Cardiac muscle cell (in vitro differentiated cells and primary cell): ENCODE measurements around the gene CITED1. TPM values are rescaled to one million over a fixed set of nuclear protein-coding genes. Genes with fewer than 3 reads are reported as not detected.
"Not testable (repeated sequence)": the region's sequence is repeated elsewhere in the genome, so short reads cannot be mapped to it uniquely, and the experiment has no call there.

Experiments
- DNase-seq, 2 donors: peaks; one replicate each; pipeline versions ENCODE4 v3.0.0 to v3.0.0-alpha.2; 2010 to 2017; ENCODE audit warnings: low read depth in 1 of 2, low spot score in 1 of 2
- H3K27ac ChIP-seq: fragments of 200-600 bp; sonication (generic); 2 replicates; pipeline ENCODE4 v1.5.1; 2016
- H3K27me3 ChIP-seq: fragments of 200-600 bp; sonication (generic); 2 replicates; pipeline ENCODE4 v1.6.0; 2016; ENCODE audit warnings: control low read depth
- H3K36me3 ChIP-seq: fragments of 200-600 bp; sonication (generic); 2 replicates; pipeline ENCODE4 v1.5.1; 2016; ENCODE audit warnings: control low read depth
- H3K4me1 ChIP-seq: fragments of 200-600 bp; sonication (generic); 2 replicates; pipeline ENCODE4 v1.8.1; 2017; ENCODE audit warnings: low read depth, mild to moderate bottlenecking, mixed run types
- H3K4me3 ChIP-seq: fragments of 200-600 bp; sonication (generic); 2 replicates; pipeline ENCODE4 v1.5.1; 2016; ENCODE audit warnings: mild to moderate bottlenecking
- H3K9me3 ChIP-seq: fragments of 200-600 bp; sonication (generic); 2 replicates; pipeline ENCODE4 v1.5.1; 2017; ENCODE audit warnings: low read depth, mild to moderate bottlenecking, control low read depth
- CTCF ChIP-seq: IDR thresholded peaks from 2 replicates; pipeline ENCODE4 v1.5.1; 2012; ENCODE audit warnings: low read depth, mild to moderate bottlenecking, low read length
- polyA plus RNA-seq: library from polyadenylated mRNA; unstranded; fragments of >200 nt; fragmentation: Nextera tagmentation; extraction: Ambion mirVana; gene quantifications from 2 replicates; pipeline ENCODE4 v1.2.1, GENCODE V29; 2016
- total RNA-seq: library from RNA; depleted of rRNA; stranded (reverse); fragments of >200 nt; gene quantifications from 2 replicates; pipeline ENCODE4 v1.2.3, GENCODE V29; 2016

CITED1 gene
- total and polyA plus RNA-seq, 2 experiments from 2014 or later, result 1.0 to 1.1 TPM

- no peak for DNase-seq
- Histone ChIP-seq H3K27me3 (no peaks in the 10 kb centered on the region), H3K4me1 (no peaks in the 10 kb centered on the region)
Measured at GRCh38 chrX:72326605-72327300, 21.0 kb upstream of the CITED1 start.

GRCh38 chrX:72319651-72320050, 13.9 kb upstream of the CITED1 start:
- not testable (repeated sequence) for H3K4me3 ChIP-seq, H3K9me3 ChIP-seq, H3K36me3 ChIP-seq, DNase-seq, H3K27me3 ChIP-seq, H3K27ac ChIP-seq, H3K4me1 ChIP-seq

More at GRCh38 chrX:72326605-72327300, 21.0 kb upstream of the CITED1 start:
- H3K4me3 ChIP-seq, result no peak overlapping the region
- no peak overlapping the region for H3K27ac ChIP-seq
- no peaks in the 10 kb centered on the region for H3K36me3 ChIP-seq
- TF ChIP-seq CTCF, result no peak
- no peaks in the 10 kb centered on the region for H3K9me3 ChIP-seq

GRCh38 chrX:72317139-72317538, 11.4 kb upstream of the CITED1 start:
- Histone ChIP-seq H3K27me3 (no peaks in the 10 kb centered on the region), H3K9me3 (no peaks in the 10 kb centered on the region), H3K4me3 (no peak overlapping the region), H3K4me1 (no peaks in the 10 kb centered on the region), H3K27ac (no peak overlapping the region), H3K36me3 (no peaks in the 10 kb centered on the region)
- no peak for TF ChIP-seq CTCF
- DNase-seq, result no peak

- Histone ChIP-seq H3K9me3 (no peaks in the 10 kb centered on the region), H3K4me1 (no peaks in the 10 kb centered on the region), H3K4me3 (no peak overlapping the region), H3K27me3 (no peaks in the 10 kb centered on the region), H3K27ac (no peak overlapping the region), H3K36me3 (no peaks in the 10 kb centered on the region)
- no peak for DNase-seq
- no peak for TF ChIP-seq CTCF
Measured at GRCh38 chrX:72316408-72317110, 10.8 kb upstream of the CITED1 start.

GRCh38 chrX:72314881-72315280, 9.2 kb upstream of the CITED1 start:
- Histone ChIP-seq H3K36me3 (no peaks in the 10 kb centered on the region), H3K4me3 (no peak overlapping the region), H3K27me3 (no peaks in the 10 kb centered on the region), H3K27ac (no peak overlapping the region), H3K9me3 (no peaks in the 10 kb centered on the region), H3K4me1 (no peaks in the 10 kb centered on the region)
- no peak for TF ChIP-seq CTCF
- no peak for DNase-seq
